HG02973 (cell line): Measurements from ENCODE around the gene AUH.
"Not testable (repeated sequence)": the region's sequence is repeated elsewhere in the genome, so short reads cannot be mapped to it uniquely, and the experiment has no call there.

Source experiments
- ATAC-seq: cut with Tn5 transposase; IDR thresholded peaks from one replicate; pipeline ENCODE4 v1.9.1; 2021; ENCODE audit warnings: moderate library complexity; ENCODE audit not compliant: unreplicated experiment

Gene AUH

GRCh38 chr9:91379426-91379825 lies 17.7 kb upstream of the AUH start:
- ATAC-seq, result no peak

GRCh38 chr9:91378695-91379127 lies 17.0 kb upstream of the AUH start:
- ATAC-seq, result no peak

GRCh38 chr9:91378054-91378453 lies 16.3 kb upstream of the AUH start:
- not testable (repeated sequence) for ATAC-seq

GRCh38 chr9:91376239-91376638 lies 14.5 kb upstream of the AUH start:
- ATAC-seq, result no peak

- ATAC-seq, result no peak
Measured at GRCh38 chr9:91374939-91375338, 13.2 kb upstream of the AUH start.

- ATAC-seq, result no peak
Measured at GRCh38 chr9:91371894-91372293, 10.2 kb upstream of the AUH start.

- ATAC-seq, result not testable (repeated sequence)
Measured at GRCh38 chr9:91370006-91370405, 8.3 kb upstream of the AUH start.

GRCh38 chr9:91364702-91365101 lies 3.0 kb upstream of the AUH start:
- ATAC-seq, result no peak

GRCh38 chr9:91364005-91364404 lies 2.3 kb upstream of the AUH start:
- no peak for ATAC-seq

GRCh38 chr9:91362051-91362611 lies 413 bp upstream of the AUH start:
- no peak for ATAC-seq

- no peak for ATAC-seq
Measured at GRCh38 chr9:91360551-91361290, 997 bp downstream of the AUH start.

- ATAC-seq, result no peak
Measured at GRCh38 chr9:91359734-91360470, 1.8 kb downstream of the AUH start.

GRCh38 chr9:91359083-91359482 lies 2.6 kb downstream of the AUH start:
- no peak for ATAC-seq

- ATAC-seq, result no peak
Measured at GRCh38 chr9:91354881-91355280, 6.8 kb downstream of the AUH start.

- ATAC-seq, result no peak
Measured at GRCh38 chr9:91349115-91349555, 12.6 kb downstream of the AUH start.

- no peak for ATAC-seq
Measured at GRCh38 chr9:91348191-91348807, 13.4 kb downstream of the AUH start.

- no peak for ATAC-seq
Measured at GRCh38 chr9:91347377-91347776, 14.3 kb downstream of the AUH start.

GRCh38 chr9:91346644-91347043 lies 15.1 kb downstream of the AUH start:
- ATAC-seq, result no peak

GRCh38 chr9:91345978-91346377 lies 15.7 kb downstream of the AUH start:
- ATAC-seq, result no peak

GRCh38 chr9:91342575-91342974 lies 19.1 kb downstream of the AUH start:
- ATAC-seq, result no peak

- no peak for ATAC-seq
Measured at GRCh38 chr9:91341749-91342148, 20.0 kb downstream of the AUH start.
